ENCODE data around the gene PANX3. TPM values are rescaled to one million over a fixed set of nuclear protein-coding genes. Genes with fewer than 3 reads are reported as not detected.

Gene PANX3
- total RNA-seq, 1 experiment from 2014 or later, result not detected

Other genes with a start within 250 kb of the PANX3 start
- not detected in 2 replicates for gene OR8B2, start 226.9 kb upstream of the PANX3 start, total RNA-seq (2014; rRNA removed)
- gene OR8B3, start 212.4 kb upstream of the PANX3 start, total RNA-seq (2014; rRNA removed), result not detected in 2 replicates
- gene OR8B4, start 186.6 kb upstream of the PANX3 start, total RNA-seq (2014; rRNA removed), result not detected in 2 replicates
- gene OR8B8, start 165.7 kb upstream of the PANX3 start, total RNA-seq (2014; rRNA removed), result not detected in 2 replicates
- gene OR8B12, start 67.8 kb upstream of the PANX3 start, total RNA-seq (2014; rRNA removed), result not detected in 2 replicates
- gene OR8A1, start 41.4 kb upstream of the PANX3 start, total RNA-seq (2014; rRNA removed), result 0.04 TPM in 1 of 2 replicates, not detected in the other
- 20.6 and 21.8 TPM in 2 replicates for gene TBRG1, start 11.4 kb downstream of the PANX3 start, total RNA-seq (2014; rRNA removed)
- 12.8 and 17.6 TPM in 2 replicates for gene SIAE, start 62.3 kb downstream of the PANX3 start, total RNA-seq (2014; rRNA removed)
- gene SPA17, start 62.5 kb downstream of the PANX3 start, total RNA-seq (2014; rRNA removed), result 14.0 and 16.5 TPM in 2 replicates
- 15.5 and 20.3 TPM in 2 replicates for gene NRGN, start 128.5 kb downstream of the PANX3 start, total RNA-seq (2014; rRNA removed)
- not detected in 2 replicates for gene VSIG2, start 140.8 kb downstream of the PANX3 start, total RNA-seq (2014; rRNA removed)
- gene ESAM, start 150.9 kb downstream of the PANX3 start, total RNA-seq (2014; rRNA removed), result 10.4 and 10.8 TPM in 2 replicates
- 29.5 and 32.6 TPM in 2 replicates for gene MSANTD2, start 189.0 kb downstream of the PANX3 start, total RNA-seq (2014; rRNA removed)